OCI-LY3 (cell line): Measurements from ENCODE around the gene ZNF497.

Experiments
- CTCF ChIP-seq: fragments of 200-600, 300-600 bp; sonication (generic); IDR thresholded peaks from 2 replicates; pipeline ENCODE4 v1.5.1; 2014; ENCODE audit warnings: antibody characterized with exemption, low read length, low read depth
- EZH2phosphoT487 ChIP-seq: fragments of 200-600 bp; shearing (Covaris generic); IDR thresholded peaks from 2 replicates; pipeline ENCODE4 v1.6.1; 2018; ENCODE audit warnings: antibody characterized with exemption, mixed run types, low read depth

GRCh38 chr19:58355215-58355796 is 7.2 kb downstream of the ZNF497 start:
- TF ChIP-seq CTCF (no peak), EZH2phosphoT487 (no peak)
